Measurements from ENCODE around the gene DOCK1. TPM values are rescaled to one million over a fixed set of nuclear protein-coding genes. Genes with fewer than 3 reads are reported as not detected.

The DOCK1 gene
- total RNA-seq, 4 donors from 2014 or later: 4.3 to 6.0 (median 4.8) TPM

- Histone ChIP-seq H3K4me3 (no peak overlapping the region), H3K27ac (no peak overlapping the region), H3K27me3 (no peaks in the 10 kb centered on the region), H3K9me3 (no peaks in the 10 kb centered on the region), H3K4me1 (no peaks in the 10 kb centered on the region), H3K36me3 (no peaks in the 10 kb centered on the region)
- intact Hi-C loops (cut with DNase I; ENCODE audit: low total_unique reads): no loop called here
- in situ Hi-C loops (cut with MboI; ENCODE audit: low sequenced_read_pairs in 4 of 4): no loop called here
- ATAC-seq (no peak), DNase-seq (no peak)
- TF ChIP-seq POLR2A (IDR thresholded peaks at IDR 0.05) (no peak), CTCF (IDR thresholded peaks at IDR 0.05 in 4 of 5, conservative IDR thresholded peaks at IDR 0.05 in 1 of 5) (no peak)
These were observed 310.6 kb downstream of the DOCK1 start for GRCh38 chr10:127215866-127216265.

DNA sequence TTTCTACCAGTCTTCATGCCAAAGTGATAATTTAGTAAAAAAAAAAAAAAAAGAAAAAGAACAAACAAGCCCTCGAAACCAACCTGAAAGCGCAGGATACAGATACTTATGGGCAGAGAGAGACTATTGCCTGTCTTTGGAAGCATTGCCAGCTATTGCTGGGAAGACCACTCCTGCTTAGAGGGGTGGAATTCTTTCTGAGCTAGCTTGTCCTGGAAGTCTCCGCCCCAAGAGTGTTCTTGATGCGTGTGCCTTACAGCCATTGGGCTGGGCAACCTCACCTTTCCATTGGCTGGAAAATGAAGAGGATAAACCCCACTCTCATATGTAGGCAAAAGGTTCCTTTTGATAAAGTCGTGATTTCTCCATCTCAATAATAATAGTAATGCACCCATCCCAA lies 311.0 kb downstream of the DOCK1 start:
- H3K27me3 ChIP-seq: no peaks in the 10 kb centered on the region
- no peaks in the 10 kb centered on the region for H3K36me3 ChIP-seq
- H3K27ac ChIP-seq: no peak overlapping the region
- in situ Hi-C loops (cut with MboI; ENCODE audit: low sequenced_read_pairs in 4 of 4) (no loop called here), intact Hi-C loops (cut with DNase I; ENCODE audit: low total_unique reads) (no loop called here)
- no peak overlapping the region for H3K4me3 ChIP-seq
- no peaks in the 10 kb centered on the region for H3K4me1 ChIP-seq
- no peaks in the 10 kb centered on the region for H3K9me3 ChIP-seq
- ATAC-seq (no peak), DNase-seq (no peak)
- no peak for TF ChIP-seq CTCF (IDR thresholded peaks at IDR 0.05 in 4 of 5, conservative IDR thresholded peaks at IDR 0.05 in 1 of 5)
- TF ChIP-seq POLR2A (IDR thresholded peaks at IDR 0.05): no peak

GRCh38 chr10:127216786-127217185 lies 311.6 kb downstream of the DOCK1 start:
- H3K36me3 ChIP-seq: no peaks in the 10 kb centered on the region
- in situ Hi-C loops (cut with MboI; ENCODE audit: low sequenced_read_pairs in 4 of 4) (no loop called here), intact Hi-C loops (cut with DNase I; ENCODE audit: low total_unique reads) (no loop called here)
- DNase-seq (no peak), ATAC-seq (no peak)
- no peak overlapping the region for H3K27ac ChIP-seq
- H3K4me1 ChIP-seq: no peaks in the 10 kb centered on the region
- no peaks in the 10 kb centered on the region for H3K27me3 ChIP-seq
- TF ChIP-seq POLR2A (IDR thresholded peaks at IDR 0.05) (no peak), CTCF (IDR thresholded peaks at IDR 0.05 in 4 of 5, conservative IDR thresholded peaks at IDR 0.05 in 1 of 5) (no peak)
- no peak overlapping the region for H3K4me3 ChIP-seq
- H3K9me3 ChIP-seq: no peaks in the 10 kb centered on the region

DNA sequence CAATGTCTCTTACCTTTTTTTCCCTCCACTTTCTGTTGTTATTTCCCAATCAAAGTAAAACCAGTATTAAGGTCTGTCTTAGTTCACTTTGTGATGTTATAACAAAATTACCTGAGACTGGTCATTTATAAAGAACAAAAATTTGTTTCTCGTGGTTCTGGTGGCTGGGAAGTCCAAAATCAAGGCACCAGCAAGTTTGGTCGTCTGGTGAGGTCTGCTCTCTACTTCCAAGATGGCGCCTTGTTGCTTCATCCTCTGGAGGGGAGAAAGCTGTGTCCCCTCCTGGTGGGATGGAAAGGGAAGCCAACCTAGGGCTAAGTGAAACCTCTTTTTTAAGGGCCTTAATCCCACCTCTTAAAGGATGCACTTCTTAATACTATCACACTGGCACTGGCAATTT lies 313.4 kb downstream of the DOCK1 start:
- Histone ChIP-seq H3K4me3 (no peak overlapping the region), H3K27ac (no peak overlapping the region), H3K27me3 (no peaks in the 10 kb centered on the region), H3K36me3 (no peaks in the 10 kb centered on the region), H3K9me3 (no peaks in the 10 kb centered on the region), H3K4me1 (no peaks in the 10 kb centered on the region)
- no peak for ATAC-seq
- intact Hi-C loops (cut with DNase I; ENCODE audit: low total_unique reads): no loop called here
- no peak for DNase-seq
- TF ChIP-seq CTCF (IDR thresholded peaks at IDR 0.05 in 4 of 5, conservative IDR thresholded peaks at IDR 0.05 in 1 of 5) (no peak), POLR2A (IDR thresholded peaks at IDR 0.05) (no peak)
- in situ Hi-C loops (cut with MboI; ENCODE audit: low sequenced_read_pairs in 4 of 4): no loop called here

- no peaks in the 10 kb centered on the region for H3K9me3 ChIP-seq
- intact Hi-C loops (cut with DNase I; ENCODE audit: low total_unique reads) (no loop called here), in situ Hi-C loops (cut with MboI; ENCODE audit: low sequenced_read_pairs in 4 of 4) (no loop called here)
- DNase-seq: no peak
- ATAC-seq: no peak
- no peak overlapping the region for H3K4me3 ChIP-seq
- no peak for TF ChIP-seq CTCF (IDR thresholded peaks at IDR 0.05 in 4 of 5, conservative IDR thresholded peaks at IDR 0.05 in 1 of 5)
- TF ChIP-seq POLR2A (IDR thresholded peaks at IDR 0.05): no peak
- no peak overlapping the region for H3K27ac ChIP-seq
- H3K36me3 ChIP-seq: no peaks in the 10 kb centered on the region
- H3K4me1 ChIP-seq: no peaks in the 10 kb centered on the region
- H3K27me3 ChIP-seq: no peaks in the 10 kb centered on the region
These were observed 316.1 kb downstream of the DOCK1 start for GRCh38 chr10:127221281-127221680.

Data from gastrocnemius medialis (tissue), 4 donors.